OCI-LY7 (cell line): ENCODE data around the gene ZNF474.

Source experiments
- EZH2phosphoT487 ChIP-seq: fragments of 200-600 bp; sonication (generic); IDR thresholded peaks from 2 replicates; pipeline ENCODE4 v1.6.1; 2018; ENCODE audit warnings: low read depth, borderline replicate concordance, mild to moderate bottlenecking, mixed run types, antibody characterized with exemption, low read length, moderate library complexity, mixed read lengths
- TF ChIP-seq, protein P1 (sequence below): fragments of 200-600 bp; sonication (generic); conservative IDR thresholded peaks from 2 replicates; pipeline ENCODE4 v1.5.1; 2014; ENCODE audit warnings: mild to moderate bottlenecking, antibody characterized with exemption, low read length, moderate library complexity, mixed read lengths

DNA sequence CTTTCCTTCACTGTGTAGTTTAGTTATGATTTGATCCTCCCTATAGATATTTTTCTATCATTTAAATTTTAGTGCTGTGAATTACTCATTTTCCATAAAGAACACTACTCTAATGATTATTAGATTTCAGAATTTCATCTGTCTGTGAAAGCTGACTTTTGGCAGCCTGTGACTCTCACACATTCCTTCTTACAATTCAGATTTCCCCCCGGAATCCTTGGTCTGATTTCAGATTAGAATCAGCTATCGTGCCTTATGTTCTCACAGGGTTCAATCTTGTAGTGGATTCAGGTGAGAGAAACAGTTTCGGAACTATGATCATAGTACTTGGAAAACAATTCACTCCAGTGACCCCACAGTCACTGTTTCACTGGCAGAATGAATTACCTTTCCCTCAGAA, 26.2 kb downstream of the ZNF474 start:
- TF ChIP-seq, protein P1, sequence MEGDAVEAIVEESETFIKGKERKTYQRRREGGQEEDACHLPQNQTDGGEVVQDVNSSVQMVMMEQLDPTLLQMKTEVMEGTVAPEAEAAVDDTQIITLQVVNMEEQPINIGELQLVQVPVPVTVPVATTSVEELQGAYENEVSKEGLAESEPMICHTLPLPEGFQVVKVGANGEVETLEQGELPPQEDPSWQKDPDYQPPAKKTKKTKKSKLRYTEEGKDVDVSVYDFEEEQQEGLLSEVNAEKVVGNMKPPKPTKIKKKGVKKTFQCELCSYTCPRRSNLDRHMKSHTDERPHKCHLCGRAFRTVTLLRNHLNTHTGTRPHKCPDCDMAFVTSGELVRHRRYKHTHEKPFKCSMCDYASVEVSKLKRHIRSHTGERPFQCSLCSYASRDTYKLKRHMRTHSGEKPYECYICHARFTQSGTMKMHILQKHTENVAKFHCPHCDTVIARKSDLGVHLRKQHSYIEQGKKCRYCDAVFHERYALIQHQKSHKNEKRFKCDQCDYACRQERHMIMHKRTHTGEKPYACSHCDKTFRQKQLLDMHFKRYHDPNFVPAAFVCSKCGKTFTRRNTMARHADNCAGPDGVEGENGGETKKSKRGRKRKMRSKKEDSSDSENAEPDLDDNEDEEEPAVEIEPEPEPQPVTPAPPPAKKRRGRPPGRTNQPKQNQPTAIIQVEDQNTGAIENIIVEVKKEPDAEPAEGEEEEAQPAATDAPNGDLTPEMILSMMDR, result no peak
- TF ChIP-seq EZH2phosphoT487, result no peak
